ENCODE results near the gene CIROP.

CIROP gene

GRCh38 chr14:23131482-23131881 lies 26.7 kb upstream of the CIROP start:
- Histone ChIP-seq H3K36me3 (ENCODE audit: control insufficient read depth, low read length) (no peaks in the 10 kb centered on the region), H3F3A (ENCODE audit: control insufficient read depth, insufficient read depth) (no peaks in the 10 kb centered on the region), H3K79me2 (ENCODE audit: control insufficient read depth, low read length) (no peaks in the 10 kb centered on the region), H4K20me1 (ENCODE audit: control insufficient read depth, insufficient read depth, low read depth, low read length) (no peaks in the 10 kb centered on the region), H3K4me2 (ENCODE audit: low read length) (no peak overlapping the region), H3K4me3 (ENCODE audit: low read length) (no peak overlapping the region), H3K9me2 (replicated peaks; ENCODE audit: control insufficient read depth, low read length) (no peaks in the 10 kb centered on the region), H3K27ac (ENCODE audit: low read depth, low read length) (no peak overlapping the region), H3K9me3 (ENCODE audit: control insufficient read depth, insufficient read depth, low read length) (no peaks in the 10 kb centered on the region), H3K27me3 (ENCODE audit: control insufficient read depth, low read length) (peaks cover 7% of the 10 kb centered on the region), H3K4me1 (ENCODE audit: control insufficient read depth, low read length) (peaks cover 13% of the 10 kb centered on the region)
- TF ChIP-seq CTCF (IDR thresholded peaks at IDR 0.05; ENCODE audit: low read depth, low read length, poor library complexity, severe bottlenecking) (no peak), EZH2phosphoT487 (IDR thresholded peaks at IDR 0.05; ENCODE audit: borderline replicate concordance, low read length) (no peak)

- H3K79me2 ChIP-seq (ENCODE audit: control insufficient read depth, low read length): no peaks in the 10 kb centered on the region
- TF ChIP-seq CTCF (IDR thresholded peaks at IDR 0.05; ENCODE audit: low read depth, low read length, poor library complexity, severe bottlenecking): no peak
- TF ChIP-seq EZH2phosphoT487 (IDR thresholded peaks at IDR 0.05; ENCODE audit: borderline replicate concordance, low read length): no peak
- peaks cover 7% of the 10 kb centered on the region for H3K27me3 ChIP-seq (ENCODE audit: control insufficient read depth, low read length)
- no peak overlapping the region for H3K4me2 ChIP-seq (ENCODE audit: low read length)
- H3K27ac ChIP-seq (ENCODE audit: low read depth, low read length): no peak overlapping the region
- no peaks in the 10 kb centered on the region for H3K9me3 ChIP-seq (ENCODE audit: control insufficient read depth, insufficient read depth, low read length)
- H3K9me2 ChIP-seq (replicated peaks; ENCODE audit: control insufficient read depth, low read length): no peaks in the 10 kb centered on the region
- H3F3A ChIP-seq (ENCODE audit: control insufficient read depth, insufficient read depth): no peaks in the 10 kb centered on the region
- H3K4me1 ChIP-seq (ENCODE audit: control insufficient read depth, low read length): peaks cover 13% of the 10 kb centered on the region
- H3K36me3 ChIP-seq (ENCODE audit: control insufficient read depth, low read length): no peaks in the 10 kb centered on the region
- no peak overlapping the region for H3K4me3 ChIP-seq (ENCODE audit: low read length)
- no peaks in the 10 kb centered on the region for H4K20me1 ChIP-seq (ENCODE audit: control insufficient read depth, insufficient read depth, low read depth, low read length)
These were observed 26.1 kb upstream of the CIROP start for GRCh38 chr14:23130871-23131270.

- H3K4me2 ChIP-seq (ENCODE audit: low read length): no peak overlapping the region
These were observed 25.0 kb upstream of the CIROP start for GRCh38 chr14:23129759-23130316.

More at GRCh38 chr14:23129759-23130316, 25.0 kb upstream of the CIROP start:
- Histone ChIP-seq H3K36me3 (ENCODE audit: control insufficient read depth, low read length) (no peaks in the 10 kb centered on the region), H3K27me3 (ENCODE audit: control insufficient read depth, low read length) (peaks cover 7% of the 10 kb centered on the region), H3K27ac (ENCODE audit: low read depth, low read length) (no peak overlapping the region), H3K9me3 (ENCODE audit: control insufficient read depth, insufficient read depth, low read length) (no peaks in the 10 kb centered on the region), H3K4me1 (ENCODE audit: control insufficient read depth, low read length) (peaks cover 13% of the 10 kb centered on the region), H3K9me2 (replicated peaks; ENCODE audit: control insufficient read depth, low read length) (no peaks in the 10 kb centered on the region), H4K20me1 (ENCODE audit: control insufficient read depth, insufficient read depth, low read depth, low read length) (no peaks in the 10 kb centered on the region), H3F3A (ENCODE audit: control insufficient read depth, insufficient read depth) (no peaks in the 10 kb centered on the region), H3K79me2 (ENCODE audit: control insufficient read depth, low read length) (no peaks in the 10 kb centered on the region), H3K4me3 (ENCODE audit: low read length) (no peak overlapping the region)
- TF ChIP-seq CTCF (IDR thresholded peaks at IDR 0.05; ENCODE audit: low read depth, low read length, poor library complexity, severe bottlenecking): no peak
- no peak for TF ChIP-seq EZH2phosphoT487 (IDR thresholded peaks at IDR 0.05; ENCODE audit: borderline replicate concordance, low read length)
